Measurements from ENCODE around the gene ZG16.

Gene ZG16

GRCh38 chr16:29825145-29826044 is 47.3 kb downstream of the ZG16 start:
- DNase-seq (ENCODE audit: low spot score), result no peak

GRCh38 chr16:29826342-29826695 is 48.3 kb downstream of the ZG16 start:
- DNase-seq (ENCODE audit: low spot score), result no peak

- no peak for DNase-seq (ENCODE audit: low spot score)
Measured at GRCh38 chr16:29830774-29831173, 52.7 kb downstream of the ZG16 start.

- no peak for DNase-seq (ENCODE audit: low spot score)
Measured at GRCh38 chr16:29831490-29831889, 53.4 kb downstream of the ZG16 start.

Measured in hematopoietic multipotent progenitor cell treated with erythropoietin and hydrocortisone succinate and interleukin-3 and kit ligand, for 17 days (in vitro differentiated cells).